GM18507 (cell line): Measurements from ENCODE around the gene ZNF385C.
"Not testable (repeated sequence)": the region's sequence is repeated elsewhere in the genome, so short reads cannot be mapped to it uniquely, and the experiment has no call there.

Experiments
- DNase-seq: peaks from one replicate; pipeline ENCODE4 v3.0.0; 2011; ENCODE audit warnings: low read depth; ENCODE audit not compliant: insufficient read length; ENCODE audit errors: extremely low spot score
- FAIRE-seq: peaks from 2 replicates; lab custom pipeline; 2011; peaks lifted over from hg19 to GRCh38; lab: Jason Lieb, UNC

Gene ZNF385C, protein sequence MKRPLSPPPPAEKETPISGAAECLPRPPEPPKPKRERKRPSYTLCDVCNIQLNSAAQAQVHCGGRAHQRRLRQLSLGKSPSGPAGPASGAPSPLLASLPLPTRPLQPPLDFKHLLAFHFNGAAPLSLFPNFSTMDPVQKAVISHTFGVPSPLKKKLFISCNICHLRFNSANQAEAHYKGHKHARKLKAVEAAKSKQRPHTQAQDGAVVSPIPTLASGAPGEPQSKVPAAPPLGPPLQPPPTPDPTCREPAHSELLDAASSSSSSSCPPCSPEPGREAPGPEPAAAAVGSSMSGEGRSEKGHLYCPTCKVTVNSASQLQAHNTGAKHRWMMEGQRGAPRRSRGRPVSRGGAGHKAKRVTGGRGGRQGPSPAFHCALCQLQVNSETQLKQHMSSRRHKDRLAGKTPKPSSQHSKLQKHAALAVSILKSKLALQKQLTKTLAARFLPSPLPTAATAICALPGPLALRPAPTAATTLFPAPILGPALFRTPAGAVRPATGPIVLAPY

GRCh38 chr17:42097691-42098631, at the start of gene ZNF385C:
Gene ZNF385C (minus strand): TSS chr17:42098473. CDS start chr17:42063056, 35,417 bp downstream.
- DNase-seq: no peak
- no peak for FAIRE-seq

GRCh38 chr17:42146911-42147607, 48.8 kb upstream of the ZNF385C start:
- FAIRE-seq (no peak), DNase-seq (no peak)

GRCh38 chr17:42143138-42143537, 44.9 kb upstream of the ZNF385C start:
- not testable (repeated sequence) for DNase-seq, FAIRE-seq

DNA sequence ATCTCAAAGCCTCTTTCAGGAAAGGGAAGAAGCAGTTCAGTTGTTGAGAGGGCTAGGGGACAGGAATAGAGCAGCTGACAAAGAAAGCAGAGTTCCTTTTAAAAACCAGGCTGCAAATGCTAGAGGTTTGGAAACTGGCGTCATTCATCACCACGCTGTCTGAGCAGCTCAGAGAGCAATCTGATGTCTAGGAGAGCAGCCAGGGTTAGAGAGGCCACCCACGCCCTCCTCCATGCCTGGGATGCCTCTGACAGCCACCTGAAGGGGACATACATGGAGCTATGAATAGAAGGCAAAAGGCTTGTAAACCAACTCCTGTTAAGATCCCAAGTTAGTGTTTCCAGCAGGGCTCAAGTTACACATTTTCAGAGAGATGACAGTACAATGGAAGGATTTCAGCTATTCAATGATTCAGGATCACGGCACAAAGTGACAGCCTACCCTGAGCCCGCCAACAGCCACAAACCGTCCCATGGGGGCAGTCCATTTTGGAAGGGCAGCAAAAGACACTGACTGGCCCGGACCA, 44.2 kb upstream of the ZNF385C start:
- DNase-seq (no peak), FAIRE-seq (no peak)

DNA sequence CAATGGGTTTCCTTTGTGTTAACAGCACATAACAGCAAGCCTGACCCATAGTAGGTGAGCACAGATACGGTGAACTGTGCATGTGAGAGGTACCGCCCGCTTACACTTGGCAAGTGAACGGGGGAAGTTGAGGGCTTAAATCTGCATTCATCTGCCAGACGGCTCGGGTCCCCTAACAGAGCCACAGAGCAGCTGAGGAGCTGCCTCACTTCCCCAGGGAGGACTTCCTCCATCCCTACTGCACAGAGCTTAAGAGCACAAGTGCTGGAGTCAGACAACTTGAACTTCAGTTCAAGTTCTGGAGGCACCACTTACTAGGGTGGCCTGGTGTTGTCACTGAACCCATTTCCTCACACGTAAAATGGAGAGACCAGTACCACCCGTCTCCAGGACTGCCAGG, 43.1 kb upstream of the ZNF385C start:
- no peak for DNase-seq
- FAIRE-seq: no peak

DNA sequence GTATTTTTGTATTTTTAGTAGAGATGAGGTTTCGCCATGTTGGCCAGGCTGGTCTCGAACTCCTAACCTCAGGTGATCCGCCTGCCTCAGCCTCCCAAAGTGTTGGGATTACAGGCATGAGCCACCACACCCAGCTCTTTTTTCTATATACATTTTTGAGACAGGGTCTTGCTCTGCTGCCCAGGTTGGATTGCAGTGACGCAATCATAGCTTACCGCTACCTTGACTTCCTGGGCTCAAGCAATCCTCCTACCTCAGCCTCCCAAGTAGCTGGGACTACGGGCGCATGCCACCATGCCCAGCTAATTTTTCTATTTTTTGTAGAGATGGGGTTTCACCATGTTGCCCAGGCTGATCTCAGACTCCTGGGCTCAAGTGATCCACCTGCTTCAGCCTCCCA, 42.4 kb upstream of the ZNF385C start:
- FAIRE-seq, DNase-seq: not testable (repeated sequence)

GRCh38 chr17:42138749-42139492, 40.6 kb upstream of the ZNF385C start:
- no peak for FAIRE-seq
- no peak for DNase-seq

GRCh38 chr17:42136654-42137051, 38.4 kb upstream of the ZNF385C start:
- no peak for DNase-seq
- FAIRE-seq: no peak

- no peak for DNase-seq
- no peak for FAIRE-seq
These were observed 37.7 kb upstream of the ZNF385C start for GRCh38 chr17:42135664-42136653.

DNA sequence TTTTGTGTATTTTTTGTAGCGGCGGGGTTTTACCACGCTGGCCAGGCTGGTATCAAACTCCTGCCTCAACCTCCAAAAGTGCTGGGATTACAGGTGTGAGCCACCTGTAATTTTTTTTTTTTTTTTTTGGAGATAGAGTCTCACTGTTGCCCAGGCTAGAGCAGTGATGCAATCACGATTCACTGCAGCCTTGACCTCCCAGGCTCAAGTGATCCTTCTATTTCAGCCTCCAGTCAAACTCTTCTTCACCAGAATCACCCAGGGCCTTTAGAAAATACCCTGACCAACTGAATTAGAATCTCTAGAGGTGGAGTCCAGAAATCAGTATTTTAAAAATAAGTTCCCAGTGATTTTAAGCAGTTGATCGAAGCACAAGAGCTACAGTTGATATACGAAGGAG, 36.9 kb upstream of the ZNF385C start:
- FAIRE-seq: no peak
- no peak for DNase-seq

GRCh38 chr17:42133461-42134041, 35.3 kb upstream of the ZNF385C start:
- FAIRE-seq (peak; percentile 80), DNase-seq (no peak)

DNA sequence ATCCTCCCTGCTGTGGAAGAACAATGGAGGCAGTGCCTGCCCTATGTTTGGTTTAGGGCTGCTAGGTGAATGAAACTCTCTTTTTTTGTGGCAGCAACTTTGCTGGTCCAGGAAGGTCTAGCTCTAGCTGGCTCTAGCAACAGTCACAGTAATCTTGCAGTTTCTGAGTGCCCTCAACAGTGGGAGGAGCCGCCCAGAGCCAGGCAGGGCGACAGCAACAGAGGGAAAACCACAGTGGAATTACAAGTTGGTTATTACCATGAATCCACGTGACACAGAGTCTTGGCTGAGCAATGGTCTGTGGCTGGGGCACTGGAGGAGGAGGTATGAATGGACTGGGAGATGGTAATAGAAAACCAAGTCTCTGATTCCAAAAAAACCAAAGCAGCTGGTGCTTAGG, 34.7 kb upstream of the ZNF385C start:
- DNase-seq: no peak
- FAIRE-seq: no peak

GRCh38 chr17:42131981-42132432, 33.7 kb upstream of the ZNF385C start:
- no peak for FAIRE-seq
- DNase-seq: no peak

DNA sequence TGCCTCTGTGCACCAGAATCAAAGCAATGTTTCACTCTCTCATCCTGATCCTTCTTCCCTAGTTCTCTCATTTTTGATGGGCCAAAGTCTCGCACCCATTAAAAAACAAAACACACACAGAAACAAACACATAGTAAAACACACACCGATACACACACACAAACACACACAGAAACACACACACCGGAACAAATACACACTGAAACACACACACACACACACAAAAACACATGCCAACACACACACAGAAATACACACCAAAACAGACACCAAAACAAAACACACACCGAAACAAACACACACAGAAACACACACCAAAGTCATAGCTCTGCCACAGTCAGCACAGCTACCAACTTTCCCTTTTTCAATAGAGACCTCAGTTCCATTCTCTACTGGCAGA, 33.0 kb upstream of the ZNF385C start:
- no peak for FAIRE-seq
- DNase-seq: no peak

- no peak for FAIRE-seq
- no peak for DNase-seq
These were observed 32.1 kb upstream of the ZNF385C start for GRCh38 chr17:42130310-42130936.

- FAIRE-seq: no peak
- DNase-seq: no peak
These were observed 31.0 kb upstream of the ZNF385C start for GRCh38 chr17:42129109-42129837.
